CD4-positive, alpha-beta T cell treated with Interleukin-12 subunit alpha and Interleukin-12 subunit beta, for 1 hour (primary cell): Measurements from ENCODE around the gene WBP2.

Source experiments
- DNase-seq: peaks from one replicate; pipeline ENCODE4 v3.0.0-alpha.2; 2020

Gene WBP2

GRCh38 chr17:75826561-75827307 lies 28.4 kb downstream of the WBP2 start:
- no peak for DNase-seq

GRCh38 chr17:75825748-75826370 lies 29.3 kb downstream of the WBP2 start:
- no peak for DNase-seq

- DNase-seq = no peak
Observed at GRCh38 chr17:75825149-75825552, 30.0 kb downstream of the WBP2 start.

GRCh38 chr17:75824666-75825065 lies 30.5 kb downstream of the WBP2 start:
- no peak for DNase-seq

- no peak for DNase-seq
Observed at GRCh38 chr17:75824050-75824552, 31.0 kb downstream of the WBP2 start.

GRCh38 chr17:75823257-75824041 lies 31.7 kb downstream of the WBP2 start:
- DNase-seq = no peak

- DNase-seq = no peak
Observed at GRCh38 chr17:75822800-75823166, 32.4 kb downstream of the WBP2 start.

GRCh38 chr17:75822119-75822799 lies 32.9 kb downstream of the WBP2 start:
- peak; percentile 45 for DNase-seq

GRCh38 chr17:75821552-75821951 lies 33.6 kb downstream of the WBP2 start:
- no peak for DNase-seq

- DNase-seq = no peak
Observed at GRCh38 chr17:75820094-75821080, 34.7 kb downstream of the WBP2 start.

GRCh38 chr17:75819678-75820077 lies 35.5 kb downstream of the WBP2 start:
- no peak for DNase-seq

- no peak for DNase-seq
Observed at GRCh38 chr17:75819116-75819515, 36.0 kb downstream of the WBP2 start.

- DNase-seq = no peak
Observed at GRCh38 chr17:75818326-75818885, 36.7 kb downstream of the WBP2 start.

- no peak for DNase-seq
Observed at GRCh38 chr17:75817571-75817970, 37.6 kb downstream of the WBP2 start.

- DNase-seq = no peak
Observed at GRCh38 chr17:75816693-75817092, 38.4 kb downstream of the WBP2 start.

GRCh38 chr17:75815399-75815798 lies 39.7 kb downstream of the WBP2 start:
- no peak for DNase-seq

- no peak for DNase-seq
Observed at GRCh38 chr17:75814900-75815373, 40.2 kb downstream of the WBP2 start.

- no peak for DNase-seq
Observed at GRCh38 chr17:75814021-75814395, 41.1 kb downstream of the WBP2 start.

- DNase-seq = no peak
Observed at GRCh38 chr17:75813081-75814020, 41.8 kb downstream of the WBP2 start.
